Endodermal cell (in vitro differentiated cells): ENCODE measurements around the gene C5orf15. TPM values are rescaled to one million over a fixed set of nuclear protein-coding genes. Genes with fewer than 3 reads are reported as not detected.

Experiments
- DNase-seq: peaks from one replicate; pipeline ENCODE4 v3.0.0-alpha.2; 2017
- H3K27ac ChIP-seq: 2 replicates; pipeline ENCODE4 v1.5.1; 2013; ENCODE audit warnings: mild to moderate bottlenecking, low read depth, low read length, moderate library complexity
- H3K27me3 ChIP-seq: 2 replicates; pipeline ENCODE4 v1.6.1; 2013; ENCODE audit warnings: mild to moderate bottlenecking, low read length, moderate library complexity; ENCODE audit not compliant: insufficient read depth, control insufficient read depth, poor library complexity, severe bottlenecking
- H3K36me3 ChIP-seq: 2 replicates; pipeline ENCODE4 v1.7.0; 2013; ENCODE audit warnings: mild to moderate bottlenecking, low read length, moderate library complexity; ENCODE audit not compliant: control insufficient read depth, insufficient read depth
- H3K4me1 ChIP-seq: one replicate; pipeline ENCODE4 v1.7.0; 2013; ENCODE audit warnings: low read length; ENCODE audit not compliant: control insufficient read depth, insufficient read depth
- H3K4me3 ChIP-seq: 2 replicates; pipeline ENCODE4 v1.5.1; 2013; ENCODE audit warnings: mild to moderate bottlenecking, low read length, moderate library complexity
- H3K9ac ChIP-seq: 2 replicates; pipeline ENCODE4 v1.6.1; 2013; ENCODE audit warnings: mild to moderate bottlenecking, low read length, moderate library complexity; ENCODE audit not compliant: poor library complexity, severe bottlenecking; ENCODE audit errors: extremely low read depth
- H3K9me3 ChIP-seq: 2 replicates; pipeline ENCODE4 v1.6.1; 2013; ENCODE audit warnings: mild to moderate bottlenecking, low read length, moderate library complexity; ENCODE audit not compliant: control insufficient read depth
- H3K27ac Mint-ChIP-seq: 2 replicates; pipeline ENCODE4 v1.8.0; 2020; ENCODE audit warnings: mixed read lengths
- H3K27me3 Mint-ChIP-seq: 2 replicates; pipeline ENCODE4 v1.8.0; 2021; ENCODE audit warnings: mild to moderate bottlenecking, mixed read lengths; ENCODE audit not compliant: insufficient read depth
- H3K36me3 Mint-ChIP-seq: 2 replicates; pipeline ENCODE4 v1.8.0; 2020; ENCODE audit warnings: low read depth, mixed read lengths
- H3K4me1 Mint-ChIP-seq: 2 replicates; pipeline ENCODE4 v1.8.0; 2020; ENCODE audit warnings: mixed read lengths
- H3K4me3 Mint-ChIP-seq: 2 replicates; pipeline ENCODE4 v1.8.0; 2020; ENCODE audit warnings: mild to moderate bottlenecking, moderate library complexity, mixed read lengths
- H3K9me3 Mint-ChIP-seq: 2 replicates; pipeline ENCODE4 v1.8.0; 2020; ENCODE audit warnings: mild to moderate bottlenecking, mixed read lengths
- CTCF ChIP-seq: fragments of 200-600 bp; sonication (generic); conservative IDR thresholded peaks from 2 replicates; pipeline ENCODE4 v1.5.0; 2021; ENCODE audit warnings: antibody characterized with exemption, mild to moderate bottlenecking
- WGBS, 2 experiments: methylation state at CpG; one replicate each; pipeline versions ENCODE4 v1.1.5 to v1.1.7; 2013; ENCODE audit warnings: missing lambda C conversion rate in 2 of 2, mixed read lengths in 1 of 2; ENCODE audit not compliant: insufficient coverage in 1 of 2, insufficient read length in 1 of 2; 5-methylcytosine and 5-hydroxymethylcytosine counted together
- total RNA-seq, 2 donors: library from RNA; stranded (reverse); fragmentation: NEBNext Ultra II Directional in 1 of 2; extraction: Animal tissue kit (Norgen Biotek cat#: 25700) in 1 of 2; gene quantifications; 2 replicates in 1 of 2; 3 replicates in 1 of 2; pipeline ENCODE4 v1.2.1, GENCODE V29; 2021

Gene C5orf15
- total RNA-seq, 2 donors from 2014 or later, result 37.6 to 37.7 TPM

GRCh38 chr5:133998042-133998441 is 29.6 kb upstream of the C5orf15 start:
- Histone ChIP-seq H3K4me3 (no peak overlapping the region), H3K4me1 (peaks cover 20% of the 10 kb centered on the region), H3K36me3 (peaks cover 20% of the 10 kb centered on the region), H3K9ac (no peak overlapping the region), H3K9me3 (no peaks in the 10 kb centered on the region), H3K27me3 (no peaks in the 10 kb centered on the region), H3K27ac (no peak overlapping the region)
- H3K4me1 Mint-ChIP-seq, result peaks cover 52% of the 10 kb centered on the region
- no peak for TF ChIP-seq CTCF
- no peak for DNase-seq
- H3K27ac Mint-ChIP-seq, result no peak overlapping the region
- no peaks in the 10 kb centered on the region for H3K9me3 Mint-ChIP-seq
- 92 to 96% methylated on average over 6 of the region's 6 CpGs for WGBS, 2 experiments
- no peak overlapping the region for H3K4me3 Mint-ChIP-seq
- peaks cover 14% of the 10 kb centered on the region for H3K36me3 Mint-ChIP-seq
- H3K27me3 Mint-ChIP-seq, result no peaks in the 10 kb centered on the region

- peak; percentile 80 for DNase-seq
- H3K9ac ChIP-seq, result no peak overlapping the region
- no peak overlapping the region for H3K4me3 ChIP-seq
- H3K4me1 Mint-ChIP-seq, result peaks cover 48% of the 10 kb centered on the region
- H3K4me3 Mint-ChIP-seq, result no peak overlapping the region
- no peaks in the 10 kb centered on the region for H3K27me3 ChIP-seq
- 81 to 94% methylated on average over 2 to 3 of the region's 3 CpGs for WGBS, 2 experiments
- H3K27ac ChIP-seq, result no peak overlapping the region
- peak; percentile 88 for TF ChIP-seq CTCF
- H3K4me1 ChIP-seq, result peaks cover 20% of the 10 kb centered on the region
- no peaks in the 10 kb centered on the region for H3K27me3 Mint-ChIP-seq
- no peaks in the 10 kb centered on the region for H3K9me3 Mint-ChIP-seq
- H3K27ac Mint-ChIP-seq, result peak overlapping the region; percentile 76
- peaks cover 7% of the 10 kb centered on the region for H3K36me3 Mint-ChIP-seq
- peaks cover 13% of the 10 kb centered on the region for H3K36me3 ChIP-seq
- no peaks in the 10 kb centered on the region for H3K9me3 ChIP-seq
Observed at GRCh38 chr5:133996683-133997252, 28.3 kb upstream of the C5orf15 start.

GRCh38 chr5:133995883-133996563 is 27.6 kb upstream of the C5orf15 start:
- H3K4me1 Mint-ChIP-seq, result peaks cover 46% of the 10 kb centered on the region
- peaks cover 9% of the 10 kb centered on the region for H3K36me3 Mint-ChIP-seq
- peaks cover 20% of the 10 kb centered on the region for H3K4me1 ChIP-seq
- H3K4me3 ChIP-seq, result no peak overlapping the region
- peak overlapping the region; percentile 7 for H3K27ac Mint-ChIP-seq
- H3K4me3 Mint-ChIP-seq, result no peak overlapping the region
- no peak for DNase-seq
- peaks cover 19% of the 10 kb centered on the region for H3K36me3 ChIP-seq
- H3K9me3 ChIP-seq, result no peaks in the 10 kb centered on the region
- no peaks in the 10 kb centered on the region for H3K27me3 ChIP-seq
- no peak overlapping the region for H3K9ac ChIP-seq
- H3K9me3 Mint-ChIP-seq, result no peaks in the 10 kb centered on the region
- TF ChIP-seq CTCF, result no peak
- H3K27ac ChIP-seq, result no peak overlapping the region
- WGBS, 2 experiments, result 20 to 80% methylated on average over 1 to 7 of the region's 7 CpGs
- H3K27me3 Mint-ChIP-seq, result no peaks in the 10 kb centered on the region
